Subcutaneous adipose tissue (tissue), 4 donors: ENCODE measurements around the gene RFTN1. TPM values are rescaled to one million over a fixed set of nuclear protein-coding genes. Genes with fewer than 3 reads are reported as not detected.

Source experiments
- CTCF ChIP-seq: fragments of 450-650 bp; IDR thresholded peaks from one replicate; pipeline ENCODE4 v1.5.1; 2016; ENCODE audit warnings: low read depth, mild to moderate bottlenecking, control low read depth, antibody characterized with exemption, moderate library complexity
- total RNA-seq, 4 donors: library from RNA; depleted of rRNA; stranded (reverse); fragments of >200 nt; gene quantifications; one replicate each; pipeline ENCODE4 v1.1.0, GENCODE V29; 2016

RFTN1 gene
- total RNA-seq, 4 donors from 2014 or later: 58.1 to 116 (median 97.4) TPM

- no peak for TF ChIP-seq CTCF
These were observed 246.8 kb downstream of the RFTN1 start for GRCh38 chr3:16266714-16267113.

Other genes starting within 250 kb of the RFTN1 start
- 10 to 100 TPM; 22.0 to 68.5 (median 32.9) TPM for gene DPH3, start 248.8 kb downstream of the RFTN1 start, total RNA-seq
- 10 to 100 TPM; 10.6 to 16.3 (median 12.6) TPM for gene OXNAD1, start 248.5 kb downstream of the RFTN1 start, total RNA-seq
- not detected for gene DAZL, start 91.7 kb upstream of the RFTN1 start, total RNA-seq